IPS-20b (cell line): ENCODE data around the gene TUB.

Experiments used
- H3K27ac ChIP-seq: one replicate; pipeline ENCODE4 v1.5.1; 2013; ENCODE audit warnings: low read length
- H3K27me3 ChIP-seq: 2 replicates; pipeline ENCODE4 v1.6.1; 2013; ENCODE audit warnings: mild to moderate bottlenecking, low read length, inconsistent platforms; ENCODE audit not compliant: insufficient read depth
- H3K36me3 ChIP-seq: 2 replicates; pipeline ENCODE4 v1.6.1; 2013; ENCODE audit warnings: low read depth, mild to moderate bottlenecking, inconsistent platforms, low read length, moderate library complexity; ENCODE audit not compliant: insufficient read depth
- H3K4me1 ChIP-seq: 2 replicates; pipeline ENCODE4 v1.6.1; 2013; ENCODE audit warnings: mild to moderate bottlenecking, control low read depth, inconsistent platforms, low read length, moderate library complexity; ENCODE audit not compliant: insufficient read depth
- H3K4me3 ChIP-seq: 2 replicates; pipeline ENCODE4 v1.5.1; 2013; ENCODE audit warnings: mild to moderate bottlenecking, low read length, inconsistent platforms
- H3K9ac ChIP-seq: 2 replicates; pipeline ENCODE4 v1.6.1; 2013; ENCODE audit warnings: low read depth, mild to moderate bottlenecking, inconsistent platforms, low read length, moderate library complexity
- H3K9me3 ChIP-seq: 2 replicates; pipeline ENCODE4 v1.6.1; 2013; ENCODE audit warnings: mild to moderate bottlenecking, low read depth, low read length, inconsistent platforms; ENCODE audit not compliant: insufficient read depth

Gene TUB

DNA sequence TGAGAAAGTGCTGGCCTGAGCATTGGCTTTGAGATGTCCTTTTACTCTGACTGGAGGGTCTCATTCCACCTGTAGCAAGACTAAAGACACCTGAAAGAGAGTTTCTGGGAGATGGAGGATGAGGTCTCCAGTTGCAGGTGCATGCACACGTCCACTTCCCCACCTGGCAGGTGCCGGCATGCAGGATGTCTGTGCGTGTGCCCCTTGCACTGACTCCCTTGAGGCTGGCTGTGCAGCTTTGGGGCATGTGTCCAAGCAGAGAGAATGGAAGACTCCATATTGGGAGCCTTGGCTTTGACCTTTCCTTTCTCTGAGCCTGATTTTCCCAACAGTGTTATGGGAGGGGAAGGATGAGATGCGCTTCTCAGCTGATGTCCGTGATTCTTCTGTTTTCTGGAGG is 44.0 kb upstream of the TUB start:
- Histone ChIP-seq H3K27ac (no peak overlapping the region), H3K9me3 (no peaks in the 10 kb centered on the region), H3K36me3 (no peaks in the 10 kb centered on the region), H3K4me1 (no peaks in the 10 kb centered on the region), H3K4me3 (no peak overlapping the region), H3K27me3 (peaks cover 18% of the 10 kb centered on the region), H3K9ac (no peak overlapping the region)

DNA sequence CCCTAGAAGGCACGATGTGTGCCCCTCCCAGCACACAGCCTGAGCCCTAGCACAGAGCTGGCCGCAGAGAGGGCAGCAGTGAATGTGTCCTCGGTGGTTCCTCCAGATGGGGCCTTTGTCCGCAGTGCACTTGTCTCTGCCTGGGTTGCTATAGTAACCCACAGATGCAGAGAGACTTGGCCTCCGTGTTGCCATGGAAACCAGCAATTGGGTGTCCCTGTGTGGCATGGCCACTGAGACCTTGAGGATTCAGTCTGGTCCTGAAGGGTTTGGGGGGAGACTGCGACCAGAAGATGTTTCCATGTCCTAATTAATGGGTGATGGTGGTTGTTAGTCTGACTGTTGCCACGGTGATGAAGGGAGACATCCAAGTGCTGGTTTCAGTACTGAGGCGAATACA is 42.6 kb upstream of the TUB start:
- Histone ChIP-seq H3K9me3 (no peaks in the 10 kb centered on the region), H3K9ac (no peak overlapping the region), H3K36me3 (no peaks in the 10 kb centered on the region), H3K4me3 (no peak overlapping the region), H3K27ac (no peak overlapping the region), H3K27me3 (0 out of 2 replicates have a peak, but pooled peaks cover 6% of the 10 kb centered on the region), H3K4me1 (no peaks in the 10 kb centered on the region)

DNA sequence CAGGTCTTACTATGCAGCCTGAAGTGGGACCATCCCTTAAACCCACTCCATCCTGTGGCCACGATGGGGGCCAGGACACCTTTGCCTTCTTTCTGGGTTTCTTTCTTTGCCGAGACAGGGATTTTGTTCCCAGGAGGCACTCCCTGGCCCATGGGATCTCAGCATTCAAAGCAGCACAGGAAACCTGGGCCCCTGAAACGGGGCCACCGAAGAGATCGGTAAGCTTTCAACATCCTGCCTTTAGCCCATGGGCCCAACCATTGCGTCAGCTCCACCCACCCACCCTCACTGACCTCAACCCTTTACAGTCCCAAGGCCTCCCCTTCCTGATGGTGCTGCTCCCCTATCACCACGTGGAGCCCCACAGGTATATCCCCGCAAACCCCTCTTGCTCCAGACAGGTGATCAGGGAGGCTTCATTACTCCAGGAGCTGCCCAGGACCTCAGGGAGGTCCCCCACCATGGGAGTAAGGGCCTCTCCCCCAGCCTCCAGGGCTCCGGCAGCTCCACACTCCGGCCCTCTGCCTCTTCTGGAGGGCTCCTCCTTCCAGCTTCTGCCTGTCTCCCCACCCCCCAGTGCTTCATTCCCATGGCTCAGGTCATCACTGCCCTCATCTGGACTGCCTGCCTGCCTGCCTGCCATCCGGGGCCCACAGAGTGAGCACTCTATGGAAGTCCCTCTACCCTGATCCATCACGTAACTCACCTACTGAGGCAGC is 42.0 kb upstream of the TUB start:
- Histone ChIP-seq H3K27me3 (0 out of 2 replicates have a peak, but pooled peaks cover 6% of the 10 kb centered on the region), H3K4me1 (no peaks in the 10 kb centered on the region), H3K9me3 (no peaks in the 10 kb centered on the region), H3K27ac (no peak overlapping the region), H3K36me3 (no peaks in the 10 kb centered on the region), H3K4me3 (no peak overlapping the region), H3K9ac (no peak overlapping the region)

DNA sequence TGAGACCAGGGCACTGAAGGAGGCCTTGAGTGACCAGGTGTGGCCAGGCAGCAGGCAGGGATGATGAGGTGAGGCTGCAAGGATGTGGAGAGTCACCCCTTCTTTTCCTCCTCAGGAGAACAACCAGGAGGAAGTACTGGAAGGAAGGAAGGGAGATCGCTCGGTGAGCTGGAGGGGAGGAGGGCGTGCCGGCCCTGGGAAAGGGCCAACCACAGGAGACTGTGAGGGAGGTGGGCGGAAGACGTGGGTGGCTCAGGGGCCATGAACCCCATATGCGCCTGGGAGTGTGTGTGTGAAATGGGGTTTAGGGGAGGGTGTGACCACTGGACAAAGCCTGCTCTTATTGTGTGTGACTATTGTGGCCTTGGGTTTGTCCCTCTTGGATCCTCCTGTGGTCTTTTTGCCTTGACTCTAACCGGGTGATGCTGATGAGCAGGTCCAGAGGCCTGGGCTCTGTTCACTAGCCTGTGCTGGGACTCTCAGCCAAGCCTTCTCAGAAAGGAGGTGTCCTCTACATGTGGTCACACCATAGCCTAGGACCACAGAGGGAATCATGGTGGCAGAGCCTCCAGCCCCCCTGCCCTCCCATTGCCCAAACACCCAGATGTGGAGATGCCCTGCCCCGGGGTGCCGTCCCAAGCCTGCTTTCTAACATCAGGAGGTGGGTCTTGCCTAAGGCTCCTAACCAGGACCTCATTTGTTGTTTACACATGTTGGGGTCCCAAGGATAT is 41.3 kb upstream of the TUB start:
- Histone ChIP-seq H3K4me3 (no peak overlapping the region), H3K36me3 (no peaks in the 10 kb centered on the region), H3K27me3 (0 out of 2 replicates have a peak, but pooled peaks cover 6% of the 10 kb centered on the region), H3K4me1 (no peaks in the 10 kb centered on the region), H3K27ac (no peak overlapping the region), H3K9me3 (no peaks in the 10 kb centered on the region), H3K9ac (no peak overlapping the region)

DNA sequence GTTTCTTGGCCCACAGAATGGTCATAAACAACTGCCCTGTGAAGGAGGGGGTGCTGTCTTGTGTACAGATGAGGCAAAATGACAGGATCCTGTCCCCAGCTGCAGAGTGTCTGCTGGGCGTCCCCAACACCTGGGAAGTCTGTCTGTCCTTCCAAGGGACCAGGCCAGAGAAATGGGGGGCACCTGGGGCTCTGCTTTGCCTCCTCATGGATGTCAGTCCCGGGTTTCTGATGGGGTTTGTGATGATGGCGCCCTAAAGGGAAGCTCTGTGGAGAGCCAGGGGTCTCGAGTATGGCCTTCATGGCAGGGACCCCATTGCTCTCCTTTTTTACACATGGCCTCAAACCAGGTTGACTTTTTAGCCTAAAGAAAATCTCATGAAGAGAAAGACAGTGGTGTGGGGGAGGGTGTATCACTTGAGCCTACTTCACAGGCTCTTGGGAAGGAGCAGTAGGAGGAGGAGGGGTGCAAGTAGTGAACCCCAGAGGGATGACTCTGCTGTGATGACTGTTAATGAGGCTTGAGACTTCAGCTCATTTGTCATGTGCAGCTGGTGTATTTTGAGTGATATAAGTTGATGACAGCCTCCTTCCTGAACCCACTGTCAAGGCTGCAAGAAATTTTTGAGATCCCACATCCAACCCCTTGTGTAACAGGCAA is 40.6 kb upstream of the TUB start:
- Histone ChIP-seq H3K9ac (no peak overlapping the region), H3K4me3 (no peak overlapping the region), H3K4me1 (no peaks in the 10 kb centered on the region), H3K27me3 (0 out of 2 replicates have a peak, but pooled peaks cover 6% of the 10 kb centered on the region), H3K36me3 (no peaks in the 10 kb centered on the region), H3K27ac (no peak overlapping the region), H3K9me3 (no peaks in the 10 kb centered on the region)

DNA sequence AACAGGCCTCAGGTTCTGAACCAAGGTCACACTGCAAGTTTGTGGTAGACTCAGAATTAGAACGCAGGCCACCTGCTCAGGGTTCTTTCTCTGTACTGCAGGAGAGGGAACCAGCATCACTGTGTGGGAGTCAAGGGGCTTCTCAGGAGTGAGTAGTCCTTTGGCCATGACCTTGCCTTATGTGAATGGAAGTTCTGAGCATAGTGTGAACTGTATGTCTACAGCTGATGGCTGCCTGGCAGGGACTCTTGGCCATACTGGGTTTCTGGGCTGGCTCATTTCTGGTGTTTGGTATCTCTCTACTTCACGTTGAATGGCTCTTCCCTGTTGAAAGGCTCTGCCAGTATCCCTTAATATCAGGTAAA is 40.1 kb upstream of the TUB start:
- Histone ChIP-seq H3K27me3 (0 out of 2 replicates have a peak, but pooled peaks cover 6% of the 10 kb centered on the region), H3K9ac (no peak overlapping the region), H3K27ac (no peak overlapping the region)

DNA sequence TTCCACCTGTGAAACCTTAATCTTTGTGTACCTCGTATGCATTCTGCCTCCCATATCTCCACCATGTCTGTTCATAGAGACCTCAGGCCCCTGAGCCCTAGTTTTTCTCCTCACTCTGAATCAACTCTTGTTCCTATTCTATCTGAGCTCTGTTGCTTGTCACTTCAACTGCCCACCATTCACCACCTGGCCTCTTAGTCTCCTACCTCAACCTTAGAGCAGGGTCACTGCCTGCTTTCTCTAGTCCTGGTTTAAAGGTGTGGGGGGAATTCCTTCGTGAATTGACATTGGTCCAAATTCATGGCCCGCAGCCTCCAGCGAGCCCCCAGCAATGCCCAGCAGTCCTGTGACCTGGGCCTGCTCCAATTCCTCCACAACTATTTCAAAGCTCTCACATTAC is 39.4 kb upstream of the TUB start:
- no peak overlapping the region for H3K27ac ChIP-seq
- H3K4me3 ChIP-seq: no peak overlapping the region
- no peaks in the 10 kb centered on the region for H3K9me3 ChIP-seq
- H3K9ac ChIP-seq: no peak overlapping the region
- H3K27me3 ChIP-seq: 0 out of 2 replicates have a peak, but pooled peaks cover 4% of the 10 kb centered on the region
- no peaks in the 10 kb centered on the region for H3K4me1 ChIP-seq
- no peaks in the 10 kb centered on the region for H3K36me3 ChIP-seq

More for the DNA sequence above, 40.1 kb upstream of the TUB start:
- H3K4me1 ChIP-seq: no peaks in the 10 kb centered on the region
- H3K4me3 ChIP-seq: no peak overlapping the region
- no peaks in the 10 kb centered on the region for H3K36me3 ChIP-seq
- no peaks in the 10 kb centered on the region for H3K9me3 ChIP-seq

DNA sequence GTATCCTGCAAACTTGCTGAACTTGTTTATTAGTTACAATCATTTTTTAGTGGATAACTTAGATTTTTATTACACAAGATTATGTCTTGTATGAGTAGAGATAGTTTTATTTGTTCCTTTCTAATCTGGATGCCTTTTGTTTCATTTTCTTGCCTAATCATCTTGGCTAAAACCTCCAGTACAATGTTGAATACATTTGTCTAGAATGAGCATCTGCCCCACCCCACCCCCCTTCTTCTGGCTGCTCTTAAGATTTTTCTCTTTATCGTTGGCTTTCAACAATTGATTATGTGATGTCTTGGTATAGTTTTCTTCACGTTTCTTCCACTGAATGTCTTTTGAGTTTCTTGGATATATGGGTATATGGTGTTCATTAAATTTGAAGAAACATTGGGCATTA is 37.3 kb upstream of the TUB start:
- Histone ChIP-seq H3K27ac (no peak overlapping the region), H3K4me3 (no peak overlapping the region), H3K9ac (no peak overlapping the region), H3K9me3 (no peaks in the 10 kb centered on the region), H3K4me1 (no peaks in the 10 kb centered on the region), H3K36me3 (no peaks in the 10 kb centered on the region), H3K27me3 (no peaks in the 10 kb centered on the region)

DNA sequence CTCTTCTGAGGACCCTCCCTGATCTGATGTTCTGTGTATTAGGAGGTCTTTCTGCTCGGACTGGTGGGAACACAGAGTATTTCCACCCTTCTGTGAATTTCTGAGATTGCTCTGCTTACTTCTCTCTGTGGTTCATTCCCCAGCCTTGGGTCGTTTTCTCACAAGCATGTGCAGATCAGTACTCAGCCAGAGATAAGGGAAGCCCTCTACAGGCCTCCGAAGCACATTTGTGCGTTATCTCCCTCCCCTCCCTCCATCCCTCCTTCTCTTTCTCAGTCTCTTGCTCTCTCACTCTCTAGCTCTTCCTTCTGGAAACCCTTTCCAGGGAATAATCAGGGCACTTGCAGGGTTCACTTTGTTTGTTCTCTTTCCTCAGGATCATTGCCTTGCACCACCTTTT is 35.2 kb upstream of the TUB start:
- Histone ChIP-seq H3K9ac (no peak overlapping the region), H3K27ac (no peak overlapping the region), H3K4me3 (no peak overlapping the region), H3K9me3 (no peaks in the 10 kb centered on the region), H3K4me1 (no peaks in the 10 kb centered on the region), H3K27me3 (no peaks in the 10 kb centered on the region), H3K36me3 (no peaks in the 10 kb centered on the region)

DNA sequence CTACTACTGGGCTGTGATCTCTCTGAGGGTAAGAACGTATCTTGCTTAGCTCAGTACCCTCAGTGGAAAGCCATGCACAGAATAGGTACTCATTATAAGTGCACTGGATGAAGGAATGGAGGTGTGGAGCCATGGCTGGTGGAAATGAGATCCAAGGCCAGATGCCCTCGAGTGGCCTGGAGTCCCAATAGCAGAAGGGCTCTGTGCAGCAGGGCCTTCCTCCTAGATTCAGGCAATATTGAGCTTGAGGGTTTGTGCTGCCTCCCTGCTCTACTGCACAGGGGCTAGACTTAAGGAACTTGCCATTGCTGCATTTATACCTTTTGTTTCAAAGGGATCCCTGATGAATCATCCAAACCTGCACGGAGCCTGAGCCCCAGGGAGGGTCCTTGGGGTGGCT is 33.6 kb upstream of the TUB start:
- Histone ChIP-seq H3K9me3 (no peaks in the 10 kb centered on the region), H3K9ac (no peak overlapping the region), H3K27me3 (no peaks in the 10 kb centered on the region), H3K36me3 (no peaks in the 10 kb centered on the region), H3K27ac (no peak overlapping the region), H3K4me1 (no peaks in the 10 kb centered on the region), H3K4me3 (no peak overlapping the region)

DNA sequence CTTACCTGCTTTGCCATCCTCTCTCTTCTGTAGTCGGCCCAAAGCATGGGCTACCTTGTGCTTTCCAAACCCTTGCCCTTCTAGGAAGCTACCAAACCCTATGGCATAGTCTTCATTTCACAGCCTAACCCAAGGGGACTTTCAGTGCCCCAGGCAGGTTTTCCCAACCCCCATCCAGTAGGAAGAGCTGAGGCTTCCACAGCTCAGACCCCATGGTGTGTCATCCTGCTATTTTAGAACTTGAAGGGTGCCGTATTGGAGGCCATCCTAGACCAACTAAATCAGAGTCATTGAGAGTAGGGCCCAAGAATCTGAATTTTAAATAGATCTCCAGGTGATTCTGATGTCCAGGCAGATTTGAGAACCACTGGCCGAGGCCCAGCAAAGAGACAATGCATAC is 31.9 kb upstream of the TUB start:
- no peak overlapping the region for H3K27ac ChIP-seq
- H3K4me1 ChIP-seq: no peaks in the 10 kb centered on the region
- no peaks in the 10 kb centered on the region for H3K36me3 ChIP-seq
- no peaks in the 10 kb centered on the region for H3K9me3 ChIP-seq
- H3K4me3 ChIP-seq: no peak overlapping the region
- no peak overlapping the region for H3K9ac ChIP-seq
- H3K27me3 ChIP-seq: no peaks in the 10 kb centered on the region
